ENCODE results near the gene NKIRAS1. TPM values are rescaled to one million over a fixed set of nuclear protein-coding genes. Genes with fewer than 3 reads are reported as not detected.
A peak's percentile ranks its signal among the peaks of the same experiment; 100 is the strongest.

Gene NKIRAS1
- total RNA-seq, 1 experiment from 2014 or later, result 23.0 TPM

DNA sequence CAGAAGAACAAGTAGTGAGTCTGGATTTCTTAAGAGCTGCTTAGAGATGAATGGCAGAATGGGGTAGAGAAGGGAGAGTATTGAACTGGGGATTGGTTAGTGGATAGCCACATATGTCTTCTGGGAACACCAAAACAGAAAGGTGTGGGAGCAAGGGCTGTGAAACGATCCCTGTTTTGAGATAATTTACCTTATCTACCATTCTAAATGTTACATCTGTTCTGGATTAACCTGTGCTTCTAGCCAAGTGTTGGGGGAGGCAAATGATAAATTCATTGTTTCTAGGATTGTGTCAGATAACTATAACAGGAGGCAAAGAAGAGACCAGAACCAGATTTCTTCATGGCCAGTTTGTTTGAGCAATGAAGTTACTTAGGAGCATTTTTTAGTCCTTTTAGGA lies 36.7 kb upstream of the NKIRAS1 start:
- no peak for DNase-seq (ENCODE audit: low spot score)
- Histone ChIP-seq H3K4me3 (ENCODE audit: low read depth, low read length, poor library complexity, severe bottlenecking) (no peak overlapping the region), H3K27me3 (replicated peaks; ENCODE audit: insufficient read depth, low read depth, low read length, poor library complexity) (no peaks in the 10 kb centered on the region), H3K27ac (ENCODE audit: low read depth, low read length, poor library complexity, severe bottlenecking) (no peak overlapping the region), H3K4me1 (ENCODE audit: insufficient read depth, low read length, poor library complexity, severe bottlenecking) (peaks cover 6% of the 10 kb centered on the region), H3K36me3 (ENCODE audit: insufficient read depth, low read length, poor library complexity, severe bottlenecking) (no peaks in the 10 kb centered on the region), H3K9me3 (ENCODE audit: low read depth, low read length, poor library complexity, severe bottlenecking) (no peaks in the 10 kb centered on the region)
- ChIA-PET POLR2A (ENCODE audit: low non-redundant PET) (no interaction called here), CTCF (no interaction called here)
- intact Hi-C loops (cut with micrococcal nuclease; ENCODE audit: unreplicated experiment), result no loop called here
- no TSS peak for BruUV-seq (replicated peaks)
- TF ChIP-seq, protein P1, sequence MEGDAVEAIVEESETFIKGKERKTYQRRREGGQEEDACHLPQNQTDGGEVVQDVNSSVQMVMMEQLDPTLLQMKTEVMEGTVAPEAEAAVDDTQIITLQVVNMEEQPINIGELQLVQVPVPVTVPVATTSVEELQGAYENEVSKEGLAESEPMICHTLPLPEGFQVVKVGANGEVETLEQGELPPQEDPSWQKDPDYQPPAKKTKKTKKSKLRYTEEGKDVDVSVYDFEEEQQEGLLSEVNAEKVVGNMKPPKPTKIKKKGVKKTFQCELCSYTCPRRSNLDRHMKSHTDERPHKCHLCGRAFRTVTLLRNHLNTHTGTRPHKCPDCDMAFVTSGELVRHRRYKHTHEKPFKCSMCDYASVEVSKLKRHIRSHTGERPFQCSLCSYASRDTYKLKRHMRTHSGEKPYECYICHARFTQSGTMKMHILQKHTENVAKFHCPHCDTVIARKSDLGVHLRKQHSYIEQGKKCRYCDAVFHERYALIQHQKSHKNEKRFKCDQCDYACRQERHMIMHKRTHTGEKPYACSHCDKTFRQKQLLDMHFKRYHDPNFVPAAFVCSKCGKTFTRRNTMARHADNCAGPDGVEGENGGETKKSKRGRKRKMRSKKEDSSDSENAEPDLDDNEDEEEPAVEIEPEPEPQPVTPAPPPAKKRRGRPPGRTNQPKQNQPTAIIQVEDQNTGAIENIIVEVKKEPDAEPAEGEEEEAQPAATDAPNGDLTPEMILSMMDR (conservative IDR thresholded peaks at IDR 0.05; ENCODE audit: low read depth, low read length), result no peak
- TF ChIP-seq EZH2 (IDR thresholded peaks at IDR 0.05; ENCODE audit: borderline replicate concordance, low read depth, low read length, poor library complexity, severe bottlenecking), result no peak

DNA sequence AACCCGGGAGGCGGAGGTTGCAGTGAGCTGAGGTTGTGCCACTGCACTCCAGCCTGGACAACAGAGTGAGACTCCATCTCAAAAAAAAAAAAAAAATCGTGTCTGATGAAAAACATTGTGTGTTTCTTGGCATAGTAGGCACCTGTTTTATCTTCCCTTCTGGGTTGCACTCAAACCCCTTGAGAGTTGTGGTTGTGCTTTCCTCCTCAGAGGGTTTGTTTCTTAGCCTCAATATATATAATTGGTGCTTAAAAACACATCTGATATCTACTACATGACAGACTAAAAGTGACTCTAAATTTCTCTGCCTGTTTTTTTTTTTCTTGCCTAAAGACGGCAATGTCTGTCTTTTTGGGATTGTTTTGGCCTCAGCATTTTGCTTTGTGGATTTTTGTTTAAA lies 35.9 kb upstream of the NKIRAS1 start:
- H3K4me1 ChIP-seq (ENCODE audit: insufficient read depth, low read length, poor library complexity, severe bottlenecking), result peaks cover 6% of the 10 kb centered on the region
- no peak for DNase-seq (ENCODE audit: low spot score)
- no TSS peak for BruUV-seq (replicated peaks)
- ChIA-PET POLR2A (ENCODE audit: low non-redundant PET) (no interaction called here), CTCF (no interaction called here)
- no peaks in the 10 kb centered on the region for H3K27me3 ChIP-seq (replicated peaks; ENCODE audit: insufficient read depth, low read depth, low read length, poor library complexity)
- no peaks in the 10 kb centered on the region for H3K36me3 ChIP-seq (ENCODE audit: insufficient read depth, low read length, poor library complexity, severe bottlenecking)
- H3K4me3 ChIP-seq (ENCODE audit: low read depth, low read length, poor library complexity, severe bottlenecking), result no peak overlapping the region
- H3K9me3 ChIP-seq (ENCODE audit: low read depth, low read length, poor library complexity, severe bottlenecking), result no peaks in the 10 kb centered on the region
- TF ChIP-seq, protein P1 (conservative IDR thresholded peaks at IDR 0.05; ENCODE audit: low read depth, low read length), result no peak
- no peak for TF ChIP-seq EZH2 (IDR thresholded peaks at IDR 0.05; ENCODE audit: borderline replicate concordance, low read depth, low read length, poor library complexity, severe bottlenecking)
- intact Hi-C loops (cut with micrococcal nuclease; ENCODE audit: unreplicated experiment), result no loop called here
- H3K27ac ChIP-seq (ENCODE audit: low read depth, low read length, poor library complexity, severe bottlenecking), result no peak overlapping the region

DNA sequence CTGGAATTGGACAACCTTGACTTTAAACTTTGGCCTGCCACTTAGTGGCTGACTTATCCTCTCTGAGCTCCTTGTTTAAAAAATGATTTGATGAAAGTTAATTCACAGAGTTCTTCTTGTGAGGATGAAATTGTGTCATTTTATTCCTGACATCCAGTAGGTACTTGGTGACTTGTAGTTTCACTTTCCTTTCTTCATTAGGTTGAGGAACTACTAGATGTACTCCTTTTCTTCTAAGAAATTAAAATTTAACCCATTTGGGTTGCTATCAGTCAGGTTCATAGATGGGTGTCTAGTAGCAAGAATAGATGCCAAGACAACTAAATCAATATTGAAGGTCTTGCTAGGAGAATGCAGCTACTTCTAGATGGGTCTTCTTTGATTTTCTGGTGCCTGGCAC lies 33.5 kb upstream of the NKIRAS1 start:
- BruUV-seq (replicated peaks), result no TSS peak
- H3K36me3 ChIP-seq (ENCODE audit: insufficient read depth, low read length, poor library complexity, severe bottlenecking), result no peaks in the 10 kb centered on the region

More for the DNA sequence above, 33.5 kb upstream of the NKIRAS1 start:
- DNase-seq (ENCODE audit: low spot score), result no peak
- CTCF ChIA-PET, result interaction anchor here (0.6 kb wide), 1 partner anchor 14 kb away, joined by 10 read pairs; no protein-coding TSS in a partner anchor
- no peaks in the 10 kb centered on the region for H3K9me3 ChIP-seq (ENCODE audit: low read depth, low read length, poor library complexity, severe bottlenecking)
- H3K27me3 ChIP-seq (replicated peaks; ENCODE audit: insufficient read depth, low read depth, low read length, poor library complexity), result no peaks in the 10 kb centered on the region
- intact Hi-C loops (cut with micrococcal nuclease; ENCODE audit: unreplicated experiment), result no loop called here
- H3K4me1 ChIP-seq (ENCODE audit: insufficient read depth, low read length, poor library complexity, severe bottlenecking), result peaks cover 14% of the 10 kb centered on the region
- POLR2A ChIA-PET (ENCODE audit: low non-redundant PET), result no interaction called here
- TF ChIP-seq, protein P1 (conservative IDR thresholded peaks at IDR 0.05; ENCODE audit: low read depth, low read length), result no peak
- no peak for TF ChIP-seq EZH2 (IDR thresholded peaks at IDR 0.05; ENCODE audit: borderline replicate concordance, low read depth, low read length, poor library complexity, severe bottlenecking)
- peak overlapping the region; percentile 25 for H3K4me3 ChIP-seq (ENCODE audit: low read depth, low read length, poor library complexity, severe bottlenecking)
- H3K27ac ChIP-seq (ENCODE audit: low read depth, low read length, poor library complexity, severe bottlenecking), result no peak overlapping the region
